Smooth muscle cell (in vitro differentiated cells): ENCODE results near the gene BLOC1S4. TPM values are rescaled to one million over a fixed set of nuclear protein-coding genes. Genes with fewer than 3 reads are reported as not detected.

Experiments
- DNase-seq: peaks from one replicate; lab custom pipeline; 2025; ENCODE audit not compliant: unreplicated experiment; lab: John Stamatoyannopoulos, UW
- H2AFZ ChIP-seq: fragments of 200-600 bp; sonication (generic); 2 replicates; pipeline ENCODE4 v1.6.0; 2016; ENCODE audit warnings: antibody characterized with exemption, low read depth, mild to moderate bottlenecking
- H3F3A ChIP-seq: fragments of 200-600 bp; sonication (generic); 2 replicates; pipeline ENCODE4 v1.6.0; 2017; ENCODE audit warnings: antibody characterized with exemption, low read depth
- H3K27ac ChIP-seq: fragments of 200-600 bp; sonication (generic); 2 replicates; pipeline ENCODE4 v1.5.1; 2016; ENCODE audit warnings: low read depth, mild to moderate bottlenecking
- H3K27me3 ChIP-seq: fragments of 200-600 bp; sonication (generic); 2 replicates; pipeline ENCODE4 v1.6.1; 2016; ENCODE audit warnings: low read depth, mild to moderate bottlenecking
- H3K36me3 ChIP-seq: fragments of 200-600 bp; sonication (generic); 2 replicates; pipeline ENCODE4 v1.5.1; 2016; ENCODE audit warnings: low read depth
- H3K4me1 ChIP-seq: fragments of 200-600 bp; sonication (generic); 2 replicates; pipeline ENCODE4 v1.5.1; 2016; ENCODE audit warnings: low read depth
- H3K4me2 ChIP-seq: fragments of 200-600 bp; sonication (generic); 2 replicates; pipeline ENCODE4 v1.6.0; 2016; ENCODE audit warnings: mild to moderate bottlenecking
- H3K4me3 ChIP-seq: fragments of 200-600 bp; sonication (generic); 2 replicates; pipeline ENCODE4 v1.5.1; 2016; ENCODE audit warnings: mild to moderate bottlenecking
- H3K79me2 ChIP-seq: fragments of 200-600 bp; sonication (generic); 2 replicates; pipeline ENCODE4 v1.6.0; 2016; ENCODE audit warnings: low read depth, mild to moderate bottlenecking
- H3K9ac ChIP-seq: fragments of 200-600 bp; sonication (generic); 2 replicates; pipeline ENCODE4 v1.6.0; 2016; ENCODE audit warnings: low read depth
- H3K9me3 ChIP-seq: fragments of 200-600 bp; sonication (generic); replicated peaks from 2 replicates; pipeline ENCODE4 v1.5.1; 2016; ENCODE audit warnings: low read depth
- H4K20me1 ChIP-seq: fragments of 200-600 bp; sonication (generic); 2 replicates; pipeline ENCODE4 v1.6.0; 2016; ENCODE audit warnings: low read depth
- WGBS: methylation state at CpG from one replicate; pipeline ENCODE4 v1.1.7; 2016; ENCODE audit warnings: low lambda C conversion rate; 5-methylcytosine and 5-hydroxymethylcytosine counted together
- polyA plus RNA-seq: library from polyadenylated mRNA; unstranded; fragments of >200 nt; fragmentation: Nextera tagmentation; extraction: Ambion mirVana; gene quantifications from 2 replicates; pipeline ENCODE4 v1.2.1, GENCODE V29; 2016
- total RNA-seq: library from RNA; depleted of rRNA; stranded (reverse); fragments of >200 nt; gene quantifications from 2 replicates; pipeline ENCODE4 v1.2.3, GENCODE V29; 2014
- TF ChIP-seq, protein P1 (sequence below): fragments of 200-600 bp; sonication (generic); IDR thresholded peaks from 2 replicates; pipeline ENCODE4 v1.5.1; 2017; ENCODE audit warnings: borderline replicate concordance, mild to moderate bottlenecking, antibody characterized with exemption; ENCODE audit not compliant: insufficient read depth, poor library complexity, severe bottlenecking

BLOC1S4 gene
- total and polyA plus RNA-seq, 2 experiments from 2014 or later, result 21.8 to 41.8 TPM

DNA sequence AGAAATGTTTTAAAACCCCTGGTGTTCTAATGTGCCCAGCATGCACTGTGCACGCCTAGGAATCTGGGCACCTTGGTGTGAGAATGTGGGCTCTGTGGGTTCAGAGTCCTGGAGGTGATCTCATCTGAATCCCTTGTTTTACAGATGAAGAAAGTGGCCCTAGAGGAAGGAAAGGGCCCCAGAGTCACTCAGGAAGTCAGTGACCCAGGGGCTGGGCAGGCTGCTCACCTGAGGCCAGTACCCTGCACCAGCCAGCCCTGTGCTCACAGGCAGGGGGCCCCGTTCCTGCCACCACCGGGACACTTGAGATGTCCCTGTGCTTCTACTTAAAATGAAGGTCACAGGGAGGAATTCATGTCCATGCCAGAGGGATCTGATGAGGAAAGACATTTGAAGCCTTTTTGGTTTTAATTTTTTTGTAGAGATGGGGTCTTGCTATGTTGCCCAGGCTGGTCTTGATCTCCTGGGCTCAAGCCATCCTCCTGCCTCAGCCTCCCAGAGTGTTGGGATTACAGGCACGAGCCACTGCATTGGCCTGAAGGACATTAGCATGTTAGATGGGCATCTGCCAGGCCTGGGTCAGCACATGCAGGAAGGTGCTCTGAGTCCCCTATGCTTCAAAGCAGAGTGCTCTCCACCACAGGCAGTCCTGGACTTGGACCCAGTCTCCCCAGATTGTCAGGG is 29.7 kb upstream of the BLOC1S4 start:
- DNase-seq, result no peak
- Histone ChIP-seq H3K4me1 (peaks cover 4% of the 10 kb centered on the region), H2AFZ (no peak overlapping the region), H3F3A (peaks cover 4% of the 10 kb centered on the region), H4K20me1 (no peaks in the 10 kb centered on the region), H3K27ac (no peak overlapping the region), H3K36me3 (no peaks in the 10 kb centered on the region), H3K27me3 (no peaks in the 10 kb centered on the region), H3K4me2 (no peak overlapping the region), H3K79me2 (no peaks in the 10 kb centered on the region), H3K9me3 (no peaks in the 10 kb centered on the region), H3K9ac (no peak overlapping the region), H3K4me3 (no peak overlapping the region)
- 96% methylated on average over 4 of the region's 4 CpGs for WGBS
- TF ChIP-seq, protein P1, sequence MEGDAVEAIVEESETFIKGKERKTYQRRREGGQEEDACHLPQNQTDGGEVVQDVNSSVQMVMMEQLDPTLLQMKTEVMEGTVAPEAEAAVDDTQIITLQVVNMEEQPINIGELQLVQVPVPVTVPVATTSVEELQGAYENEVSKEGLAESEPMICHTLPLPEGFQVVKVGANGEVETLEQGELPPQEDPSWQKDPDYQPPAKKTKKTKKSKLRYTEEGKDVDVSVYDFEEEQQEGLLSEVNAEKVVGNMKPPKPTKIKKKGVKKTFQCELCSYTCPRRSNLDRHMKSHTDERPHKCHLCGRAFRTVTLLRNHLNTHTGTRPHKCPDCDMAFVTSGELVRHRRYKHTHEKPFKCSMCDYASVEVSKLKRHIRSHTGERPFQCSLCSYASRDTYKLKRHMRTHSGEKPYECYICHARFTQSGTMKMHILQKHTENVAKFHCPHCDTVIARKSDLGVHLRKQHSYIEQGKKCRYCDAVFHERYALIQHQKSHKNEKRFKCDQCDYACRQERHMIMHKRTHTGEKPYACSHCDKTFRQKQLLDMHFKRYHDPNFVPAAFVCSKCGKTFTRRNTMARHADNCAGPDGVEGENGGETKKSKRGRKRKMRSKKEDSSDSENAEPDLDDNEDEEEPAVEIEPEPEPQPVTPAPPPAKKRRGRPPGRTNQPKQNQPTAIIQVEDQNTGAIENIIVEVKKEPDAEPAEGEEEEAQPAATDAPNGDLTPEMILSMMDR, result no peak

DNA sequence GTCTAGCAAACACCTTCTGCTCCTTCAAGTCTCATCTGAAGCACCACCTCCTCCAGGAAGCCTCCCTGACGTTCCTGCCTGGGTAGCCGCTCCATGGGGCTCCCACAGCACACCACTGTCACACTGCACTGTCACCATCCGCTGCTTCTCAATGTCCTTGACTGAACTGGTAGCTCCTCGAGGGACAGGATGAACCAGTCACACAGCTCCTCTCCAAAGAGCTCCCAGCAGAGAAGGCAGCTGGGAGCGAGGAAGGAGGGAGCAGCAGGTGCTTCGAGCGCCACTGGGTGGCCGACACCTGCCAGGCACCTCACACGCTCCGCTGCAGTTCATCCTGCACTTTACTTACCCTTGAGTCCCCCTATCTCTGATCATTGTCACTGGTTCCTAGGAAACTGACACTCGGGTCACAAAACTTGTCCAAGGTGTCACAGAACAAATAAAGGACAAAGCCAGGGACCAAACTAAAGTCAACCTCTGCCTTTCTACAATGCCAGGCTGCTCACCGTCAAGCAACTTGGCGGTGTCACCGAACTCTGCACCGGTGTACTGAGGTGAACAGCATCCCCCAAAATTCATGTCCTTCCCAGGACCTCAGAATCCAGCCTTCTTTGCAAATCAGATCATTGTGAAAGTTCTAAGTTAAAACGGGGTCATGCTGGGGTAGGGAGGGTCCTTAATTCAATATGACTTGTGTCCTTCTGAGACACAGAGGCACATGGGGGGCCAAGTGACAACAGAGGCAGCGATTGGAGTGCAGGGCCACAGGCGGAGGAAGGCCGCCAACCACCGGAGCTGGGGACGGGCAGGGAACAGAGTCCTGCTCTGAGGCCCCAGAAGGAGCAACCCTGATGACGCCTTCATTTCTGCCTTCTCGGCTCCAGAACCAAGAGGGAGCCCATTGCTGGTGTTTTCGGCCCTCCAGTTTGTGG is 27.8 kb upstream of the BLOC1S4 start:
- Histone ChIP-seq H3K4me1 (peaks cover 4% of the 10 kb centered on the region), H3K27ac (peak overlapping the region; percentile 67)

DNA sequence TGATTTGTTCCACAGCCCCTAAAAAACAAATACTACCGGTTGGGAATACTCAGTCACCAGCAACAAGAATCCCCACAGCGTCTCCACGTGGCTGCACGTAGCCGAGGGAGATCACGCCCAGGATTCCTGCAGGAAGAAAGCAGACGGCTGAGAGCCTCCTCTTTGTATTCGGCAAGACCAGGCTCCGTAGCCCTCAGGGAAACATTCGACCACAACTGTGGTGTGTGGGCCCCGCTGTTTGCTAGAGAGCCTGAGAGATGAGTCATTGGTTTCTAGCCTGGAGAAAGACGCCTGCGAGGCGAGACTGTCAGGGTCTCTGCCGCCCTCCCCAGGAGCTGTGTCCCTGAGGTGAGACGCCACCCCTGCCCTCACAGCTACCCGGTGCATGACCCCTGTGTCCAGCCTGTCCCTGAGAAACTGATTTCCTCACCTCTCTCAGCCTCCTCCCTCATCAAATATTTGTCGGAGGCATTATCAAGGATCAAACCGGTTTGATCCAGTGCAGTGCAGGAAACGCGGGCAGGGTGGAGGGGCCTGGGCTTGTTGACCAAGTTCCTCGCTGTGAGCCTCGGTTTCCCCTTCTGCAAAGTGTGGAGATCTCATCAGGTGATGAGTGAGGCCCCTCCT is 27.0 kb upstream of the BLOC1S4 start:
- Histone ChIP-seq H3K36me3 (no peaks in the 10 kb centered on the region), H3K4me1 (peaks cover 4% of the 10 kb centered on the region), H3K9ac (peak overlapping the region; percentile 32), H3K9me3 (no peaks in the 10 kb centered on the region), H3K27me3 (no peaks in the 10 kb centered on the region), H3F3A (peaks cover 10% of the 10 kb centered on the region), H3K4me2 (peak overlapping the region; percentile 79), H3K4me3 (no peak overlapping the region), H3K79me2 (no peaks in the 10 kb centered on the region), H4K20me1 (no peaks in the 10 kb centered on the region), H2AFZ (peak overlapping the region; percentile 1), H3K27ac (peak overlapping the region; percentile 67)
- peak; percentile 36 for DNase-seq
- WGBS, result 14% methylated on average over 23 of the region's 23 CpGs
- TF ChIP-seq, protein P1, result no peak

More for the DNA sequence above, 27.8 kb upstream of the BLOC1S4 start:
- DNase-seq, result no peak
- Histone ChIP-seq H3F3A (peaks cover 7% of the 10 kb centered on the region), H3K4me3 (no peak overlapping the region), H4K20me1 (no peaks in the 10 kb centered on the region), H3K79me2 (no peaks in the 10 kb centered on the region), H3K36me3 (no peaks in the 10 kb centered on the region), H3K27me3 (no peaks in the 10 kb centered on the region), H3K9me3 (no peaks in the 10 kb centered on the region), H2AFZ (peak overlapping the region; percentile 1), H3K9ac (peak overlapping the region; percentile 6), H3K4me2 (peak overlapping the region; percentile 79)
- TF ChIP-seq, protein P1, result no peak
- 79% methylated on average over 24 of the region's 24 CpGs for WGBS
